T follicular helper cell (primary cell): Measurements from ENCODE around the gene FAM219A.

Experiments
- DNase-seq: peaks from one replicate; pipeline ENCODE4 v3.0.0-alpha.2; 2020; ENCODE audit warnings: low read depth
- total RNA-seq, 2 experiments: gene quantifications; one replicate each; lab custom pipeline; 2026; lab: John Stamatoyannopoulos, UW

Gene FAM219A
- total RNA-seq = 18.1 to 19.4 reads per million in 2 experiments

GRCh38 chr9:34458013-34458958, at the start of gene FAM219A, which contains the start of gene DNAI1:
FAM219A (minus strand) TSS chr9:34458570; CDS start chr9:34458263, 307 bp downstream.
DNAI1 (plus strand) TSS chr9:34458805; CDS start chr9:34459006, 201 bp downstream.
- DNase-seq = peak; percentile 98

GRCh38 chr9:34507966-34508365, 49.6 kb upstream of the FAM219A start:
- no peak for DNase-seq

- DNase-seq = no peak
Measured at GRCh38 chr9:34507556-34507955, 49.2 kb upstream of the FAM219A start.

GRCh38 chr9:34506623-34507022, 48.3 kb upstream of the FAM219A start:
- no peak for DNase-seq

- DNase-seq = no peak
Measured at GRCh38 chr9:34505370-34506120, 47.2 kb upstream of the FAM219A start.

- no peak for DNase-seq
Measured at GRCh38 chr9:34503406-34503805, 45.0 kb upstream of the FAM219A start.

GRCh38 chr9:34502891-34503290, 44.5 kb upstream of the FAM219A start:
- DNase-seq = no peak

GRCh38 chr9:34502471-34502870, 44.1 kb upstream of the FAM219A start:
- DNase-seq = no peak

- DNase-seq = no peak
Measured at GRCh38 chr9:34501889-34502425, 43.6 kb upstream of the FAM219A start.

- no peak for DNase-seq
Measured at GRCh38 chr9:34501372-34501771, 43.0 kb upstream of the FAM219A start.

GRCh38 chr9:34500623-34501267, 42.4 kb upstream of the FAM219A start:
- DNase-seq = peak; percentile 54

GRCh38 chr9:34499076-34499475, 40.7 kb upstream of the FAM219A start:
- DNase-seq = no peak

GRCh38 chr9:34498553-34498952, 40.2 kb upstream of the FAM219A start:
- no peak for DNase-seq

GRCh38 chr9:34496149-34496712, 37.9 kb upstream of the FAM219A start:
- DNase-seq = no peak

- no peak for DNase-seq
Measured at GRCh38 chr9:34493972-34494535, 35.7 kb upstream of the FAM219A start.

- no peak for DNase-seq
Measured at GRCh38 chr9:34492051-34492450, 33.7 kb upstream of the FAM219A start.

GRCh38 chr9:34491596-34491995, 33.2 kb upstream of the FAM219A start:
- no peak for DNase-seq

GRCh38 chr9:34490760-34491159, 32.4 kb upstream of the FAM219A start:
- DNase-seq = no peak

GRCh38 chr9:34490360-34490759, 32.0 kb upstream of the FAM219A start:
- no peak for DNase-seq

GRCh38 chr9:34486572-34486971, 28.2 kb upstream of the FAM219A start:
- DNase-seq = no peak

GRCh38 chr9:34485822-34486221, 27.5 kb upstream of the FAM219A start:
- no peak for DNase-seq
